ENCODE results near the gene AHDC1. TPM values are rescaled to one million over a fixed set of nuclear protein-coding genes. Genes with fewer than 3 reads are reported as not detected.

The AHDC1 gene
- total and polyA plus RNA-seq, 9 of the 15 experiments (the other 6 are each of a cell fraction or from before 2014, with no cell fraction given), result 0.21 to 36.4 (median 4.7) TPM

- TF ChIP-seq SAFB2 (IDR thresholded peaks at IDR 0.05; ENCODE audit: borderline replicate concordance, low read depth, low read length, severe bottlenecking) (no peak), ATF7 (IDR thresholded peaks at IDR 0.05) (peak; percentile 32; the same call in 1 of the 2 replicates), ZKSCAN3 (CRISPR knock-in tag; IDR thresholded peaks at IDR 0.05) (no peak), ZNF280B (CRISPR knock-in tag; IDR thresholded peaks at IDR 0.05) (no peak), RAD21 (CRISPR knock-in tag; conservative IDR thresholded peaks at IDR 0.05 in 1 of 2, IDR thresholded peaks at IDR 0.05 in 1 of 2) (peak; percentile 79 to 89), ZNF655 (CRISPR knock-in tag; IDR thresholded peaks at IDR 0.05) (no peak), ZFP36 (IDR thresholded peaks at IDR 0.05; ENCODE audit: low read depth, low read length, partially characterized antibody) (no peak), MXI1 (IDR thresholded peaks at IDR 0.05; ENCODE audit: low read depth, low read length) (peak; percentile 31; the same call in 1 of the 2 replicates), ZNF75A (CRISPR knock-in tag; IDR thresholded peaks at IDR 0.05) (no peak), TAL1 (IDR thresholded peaks at IDR 0.05) (no peak), MIER1 (IDR thresholded peaks at IDR 0.05; ENCODE audit: low read depth) (no peak), FOXK2 (conservative IDR thresholded peaks at IDR 0.05 in 1 of 2, IDR thresholded peaks at IDR 0.05 in 1 of 2; ENCODE audit: low read depth in 2 of 2) (peak in 1 of 2 experiments; percentile 21; a peak in 1 of 4 replicates), ETV5 (CRISPR knock-in tag; IDR thresholded peaks at IDR 0.05; ENCODE audit: low read depth) (no peak), ELF1 (tag; IDR thresholded peaks at IDR 0.05) (0 out of 2 replicates have a peak, but pooled peaks have one; percentile 32), LEF1 (IDR thresholded peaks at IDR 0.05) (no peak), YY1 (IDR thresholded peaks at IDR 0.05; ENCODE audit: borderline replicate concordance in 1 of 3, control insufficient read depth in 1 of 3, extremely low read depth in 1 of 3, insufficient read depth in 3 of 3, insufficient read length in 1 of 3, insufficient replicate concordance in 2 of 3, low read depth in 1 of 3, low read length in 2 of 3) (peak in 2 of 3 experiments; percentile 38 to 40), SIRT6 (IDR thresholded peaks at IDR 0.05; ENCODE audit: low read depth, low read length) (no peak)
- TF ChIP-seq, protein P1, sequence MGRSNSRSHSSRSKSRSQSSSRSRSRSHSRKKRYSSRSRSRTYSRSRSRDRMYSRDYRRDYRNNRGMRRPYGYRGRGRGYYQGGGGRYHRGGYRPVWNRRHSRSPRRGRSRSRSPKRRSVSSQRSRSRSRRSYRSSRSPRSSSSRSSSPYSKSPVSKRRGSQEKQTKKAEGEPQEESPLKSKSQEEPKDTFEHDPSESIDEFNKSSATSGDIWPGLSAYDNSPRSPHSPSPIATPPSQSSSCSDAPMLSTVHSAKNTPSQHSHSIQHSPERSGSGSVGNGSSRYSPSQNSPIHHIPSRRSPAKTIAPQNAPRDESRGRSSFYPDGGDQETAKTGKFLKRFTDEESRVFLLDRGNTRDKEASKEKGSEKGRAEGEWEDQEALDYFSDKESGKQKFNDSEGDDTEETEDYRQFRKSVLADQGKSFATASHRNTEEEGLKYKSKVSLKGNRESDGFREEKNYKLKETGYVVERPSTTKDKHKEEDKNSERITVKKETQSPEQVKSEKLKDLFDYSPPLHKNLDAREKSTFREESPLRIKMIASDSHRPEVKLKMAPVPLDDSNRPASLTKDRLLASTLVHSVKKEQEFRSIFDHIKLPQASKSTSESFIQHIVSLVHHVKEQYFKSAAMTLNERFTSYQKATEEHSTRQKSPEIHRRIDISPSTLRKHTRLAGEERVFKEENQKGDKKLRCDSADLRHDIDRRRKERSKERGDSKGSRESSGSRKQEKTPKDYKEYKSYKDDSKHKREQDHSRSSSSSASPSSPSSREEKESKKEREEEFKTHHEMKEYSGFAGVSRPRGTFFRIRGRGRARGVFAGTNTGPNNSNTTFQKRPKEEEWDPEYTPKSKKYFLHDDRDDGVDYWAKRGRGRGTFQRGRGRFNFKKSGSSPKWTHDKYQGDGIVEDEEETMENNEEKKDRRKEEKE (IDR thresholded peaks at IDR 0.05; ENCODE audit: borderline replicate concordance in 1 of 2, control insufficient read depth in 1 of 2, low read depth in 2 of 2, low read length in 1 of 2), result no peak
- TF ChIP-seq, protein P2, sequence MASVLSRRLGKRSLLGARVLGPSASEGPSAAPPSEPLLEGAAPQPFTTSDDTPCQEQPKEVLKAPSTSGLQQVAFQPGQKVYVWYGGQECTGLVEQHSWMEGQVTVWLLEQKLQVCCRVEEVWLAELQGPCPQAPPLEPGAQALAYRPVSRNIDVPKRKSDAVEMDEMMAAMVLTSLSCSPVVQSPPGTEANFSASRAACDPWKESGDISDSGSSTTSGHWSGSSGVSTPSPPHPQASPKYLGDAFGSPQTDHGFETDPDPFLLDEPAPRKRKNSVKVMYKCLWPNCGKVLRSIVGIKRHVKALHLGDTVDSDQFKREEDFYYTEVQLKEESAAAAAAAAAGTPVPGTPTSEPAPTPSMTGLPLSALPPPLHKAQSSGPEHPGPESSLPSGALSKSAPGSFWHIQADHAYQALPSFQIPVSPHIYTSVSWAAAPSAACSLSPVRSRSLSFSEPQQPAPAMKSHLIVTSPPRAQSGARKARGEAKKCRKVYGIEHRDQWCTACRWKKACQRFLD (CRISPR knock-in tag; IDR thresholded peaks at IDR 0.05), result no peak
Measured at GRCh38 chr1:27556781-27557595, 47.0 kb downstream of the AHDC1 start (continued).

Measured in K562 (cell line).